GM06990 (cell line): Measurements from ENCODE around the gene PDXP.
A peak's percentile ranks its signal among the peaks of the same experiment; 100 is the strongest.

Source experiments
- DNase-seq: peaks from one replicate; pipeline ENCODE4 v3.0.0-alpha.2; 2011; ENCODE audit not compliant: insufficient read length; ENCODE audit errors: extremely low read depth
- H3K27me3 ChIP-seq: replicated peaks from 2 replicates; pipeline ENCODE4 v1.6.0; 2011; ENCODE audit warnings: low read length; ENCODE audit not compliant: control insufficient read depth, insufficient read depth
- H3K36me3 ChIP-seq: 2 replicates; pipeline ENCODE4 v1.5.1; 2011; ENCODE audit warnings: low read length; ENCODE audit not compliant: control insufficient read depth, insufficient read depth
- H3K4me3 ChIP-seq: replicated peaks from 2 replicates; pipeline ENCODE4 v1.5.1; 2011; ENCODE audit warnings: low read depth, mild to moderate bottlenecking, control low read depth, low read length
- TF ChIP-seq, protein P1 (sequence below): IDR thresholded peaks from 2 replicates; pipeline ENCODE4 v1.5.1; 2011; ENCODE audit warnings: low read length, control low read depth, mild to moderate bottlenecking, inconsistent platforms; ENCODE audit not compliant: insufficient read depth, poor library complexity, severe bottlenecking

The PDXP gene

DNA sequence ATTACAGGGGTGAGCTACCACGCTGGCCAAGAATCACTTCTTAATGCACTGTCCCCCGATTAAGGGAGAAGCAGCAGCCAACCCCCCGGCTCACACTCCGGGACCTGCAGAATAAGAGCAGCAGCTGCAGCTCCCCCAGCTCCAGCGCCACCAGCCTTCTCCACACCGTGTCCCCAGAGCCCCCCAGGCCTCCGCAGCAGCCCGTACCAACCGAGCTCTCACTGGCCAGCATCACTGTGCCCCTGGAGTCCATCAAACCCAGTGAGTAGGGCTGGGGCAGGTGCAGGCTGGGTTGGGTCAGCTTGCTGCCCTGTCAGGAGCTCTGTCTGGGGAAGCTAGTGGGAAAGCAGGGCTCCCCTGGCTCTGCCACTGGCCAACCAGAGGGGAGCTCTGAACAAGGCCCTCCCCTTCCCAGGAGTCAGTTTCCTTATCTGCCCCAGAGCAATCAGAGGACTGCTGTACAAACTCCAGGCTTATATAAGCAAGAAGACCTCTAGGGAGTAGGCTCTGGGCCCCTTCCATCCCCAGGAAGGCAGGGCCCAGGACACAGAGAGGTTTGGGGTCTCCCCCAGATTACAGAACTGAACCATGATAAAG is 27.6 kb upstream of the PDXP start:
- Histone ChIP-seq H3K27me3 (no peaks in the 10 kb centered on the region), H3K4me3 (no peak overlapping the region), H3K36me3 (peaks cover 21% of the 10 kb centered on the region)
- TF ChIP-seq, protein P1, sequence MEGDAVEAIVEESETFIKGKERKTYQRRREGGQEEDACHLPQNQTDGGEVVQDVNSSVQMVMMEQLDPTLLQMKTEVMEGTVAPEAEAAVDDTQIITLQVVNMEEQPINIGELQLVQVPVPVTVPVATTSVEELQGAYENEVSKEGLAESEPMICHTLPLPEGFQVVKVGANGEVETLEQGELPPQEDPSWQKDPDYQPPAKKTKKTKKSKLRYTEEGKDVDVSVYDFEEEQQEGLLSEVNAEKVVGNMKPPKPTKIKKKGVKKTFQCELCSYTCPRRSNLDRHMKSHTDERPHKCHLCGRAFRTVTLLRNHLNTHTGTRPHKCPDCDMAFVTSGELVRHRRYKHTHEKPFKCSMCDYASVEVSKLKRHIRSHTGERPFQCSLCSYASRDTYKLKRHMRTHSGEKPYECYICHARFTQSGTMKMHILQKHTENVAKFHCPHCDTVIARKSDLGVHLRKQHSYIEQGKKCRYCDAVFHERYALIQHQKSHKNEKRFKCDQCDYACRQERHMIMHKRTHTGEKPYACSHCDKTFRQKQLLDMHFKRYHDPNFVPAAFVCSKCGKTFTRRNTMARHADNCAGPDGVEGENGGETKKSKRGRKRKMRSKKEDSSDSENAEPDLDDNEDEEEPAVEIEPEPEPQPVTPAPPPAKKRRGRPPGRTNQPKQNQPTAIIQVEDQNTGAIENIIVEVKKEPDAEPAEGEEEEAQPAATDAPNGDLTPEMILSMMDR = no peak
- DNase-seq = no peak

DNA sequence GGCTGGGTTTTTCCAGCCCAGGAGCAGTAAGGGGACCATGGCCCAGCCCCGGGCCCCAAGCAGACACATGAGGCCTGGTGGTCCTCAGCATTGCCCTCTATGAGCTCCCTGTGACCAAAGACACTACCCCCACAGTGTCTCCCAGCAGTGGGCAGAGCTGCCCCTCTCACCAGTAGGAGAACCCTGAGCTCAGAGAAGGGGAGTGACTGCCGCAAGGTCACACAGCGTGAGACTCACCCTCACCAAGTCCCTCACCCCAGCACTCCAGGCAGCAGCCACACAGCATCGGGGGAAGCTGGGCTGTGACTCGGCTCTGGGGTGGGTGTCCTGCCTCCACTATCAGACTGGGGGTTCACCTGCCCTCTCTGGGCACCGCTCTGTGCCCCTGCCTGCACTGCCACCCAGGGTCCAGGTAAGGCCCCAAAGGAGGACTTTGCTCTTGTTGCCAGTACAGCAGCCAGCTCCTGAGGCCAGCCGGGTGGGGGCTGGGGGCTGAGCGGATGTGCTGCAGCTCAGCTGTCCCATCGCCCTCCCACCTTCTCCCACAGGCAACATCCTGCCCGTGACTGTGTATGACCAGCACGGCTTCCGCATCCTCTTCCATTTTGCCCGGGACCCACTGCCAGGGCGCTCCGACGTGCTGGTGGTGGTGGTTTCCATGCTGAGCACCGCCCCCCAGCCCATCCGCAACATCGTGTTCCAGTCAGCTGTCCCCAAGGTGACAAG is 26.9 kb upstream of the PDXP start:
- Histone ChIP-seq H3K4me3 (no peak overlapping the region), H3K27me3 (no peaks in the 10 kb centered on the region), H3K36me3 (peaks cover 21% of the 10 kb centered on the region)
- DNase-seq = no peak
- TF ChIP-seq, protein P1 = no peak

DNA sequence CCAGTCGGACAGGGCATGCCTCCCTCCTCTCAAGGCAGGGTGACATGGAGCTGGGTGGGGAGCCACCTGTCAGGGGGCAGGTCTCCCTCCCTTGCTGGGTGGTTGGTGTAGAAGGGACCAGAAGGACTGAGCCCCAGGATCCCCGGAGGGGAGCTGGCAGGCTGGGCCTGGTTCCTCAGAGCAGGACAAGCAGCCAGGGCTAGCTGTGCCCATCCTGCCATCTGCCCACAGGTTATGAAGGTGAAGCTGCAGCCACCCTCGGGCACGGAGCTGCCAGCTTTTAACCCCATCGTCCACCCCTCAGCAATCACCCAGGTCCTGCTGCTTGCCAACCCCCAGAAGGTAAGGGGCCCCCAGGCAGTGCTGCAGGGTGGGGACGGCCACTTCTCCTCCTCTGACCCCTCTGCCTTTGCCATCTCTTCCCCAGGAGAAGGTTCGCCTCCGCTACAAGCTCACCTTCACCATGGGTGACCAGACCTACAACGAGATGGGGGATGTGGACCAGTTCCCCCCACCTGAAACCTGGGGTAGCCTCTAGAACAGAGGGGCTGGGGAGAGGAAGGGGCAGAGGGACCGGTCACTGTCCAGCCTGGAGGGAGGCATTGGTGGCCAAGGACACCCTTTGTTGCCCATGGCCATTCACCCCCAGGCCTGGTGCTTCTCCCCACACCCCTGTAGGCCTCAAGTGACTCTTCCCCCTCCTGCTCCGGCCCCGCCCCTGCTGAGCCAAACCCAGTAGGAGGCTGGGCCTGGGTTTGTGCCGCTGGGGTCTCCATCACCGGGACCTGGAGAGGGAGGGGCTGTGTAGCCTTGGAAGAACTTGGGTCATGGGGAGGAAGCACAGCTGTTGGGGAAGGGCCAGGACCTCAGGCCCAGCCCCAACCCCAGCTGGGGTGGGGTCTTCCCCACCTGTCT is 26.1 kb upstream of the PDXP start:
- Histone ChIP-seq H3K36me3 (peaks cover 21% of the 10 kb centered on the region), H3K27me3 (no peaks in the 10 kb centered on the region), H3K4me3 (no peak overlapping the region)
- DNase-seq = no peak
- TF ChIP-seq, protein P1 = no peak

DNA sequence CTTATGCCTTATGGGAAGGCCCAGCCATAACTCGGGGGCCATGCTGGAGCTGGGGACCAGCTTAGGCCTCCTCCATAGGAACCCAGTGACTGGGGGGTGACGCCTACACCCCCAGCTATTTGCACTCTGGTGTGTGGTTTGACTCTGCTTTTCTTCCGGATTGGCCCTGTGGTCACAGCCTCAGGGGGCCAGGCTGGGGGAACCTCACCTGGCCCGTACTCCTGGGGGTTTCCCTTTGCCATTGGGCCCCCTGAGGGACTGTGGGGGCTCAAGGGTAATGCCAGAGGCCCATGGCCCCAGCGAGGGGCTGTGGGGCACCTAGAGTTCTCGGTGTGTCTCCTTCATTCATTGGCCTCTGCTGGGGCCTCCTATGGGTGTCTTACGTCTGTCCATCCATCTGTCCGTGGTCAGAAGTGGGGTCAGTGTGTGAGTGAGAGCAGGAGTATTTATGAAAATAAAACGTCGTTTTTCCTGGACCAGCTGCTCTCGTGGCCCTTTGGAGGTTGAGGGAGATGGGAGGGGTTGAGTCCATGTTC is 25.4 kb upstream of the PDXP start:
- Histone ChIP-seq H3K4me3 (peak overlapping the region; percentile 15; the same call in 1 of the 2 replicates), H3K36me3 (peaks cover 21% of the 10 kb centered on the region), H3K27me3 (no peaks in the 10 kb centered on the region)
- TF ChIP-seq, protein P1 = no peak
- DNase-seq = peak; percentile 80

DNA sequence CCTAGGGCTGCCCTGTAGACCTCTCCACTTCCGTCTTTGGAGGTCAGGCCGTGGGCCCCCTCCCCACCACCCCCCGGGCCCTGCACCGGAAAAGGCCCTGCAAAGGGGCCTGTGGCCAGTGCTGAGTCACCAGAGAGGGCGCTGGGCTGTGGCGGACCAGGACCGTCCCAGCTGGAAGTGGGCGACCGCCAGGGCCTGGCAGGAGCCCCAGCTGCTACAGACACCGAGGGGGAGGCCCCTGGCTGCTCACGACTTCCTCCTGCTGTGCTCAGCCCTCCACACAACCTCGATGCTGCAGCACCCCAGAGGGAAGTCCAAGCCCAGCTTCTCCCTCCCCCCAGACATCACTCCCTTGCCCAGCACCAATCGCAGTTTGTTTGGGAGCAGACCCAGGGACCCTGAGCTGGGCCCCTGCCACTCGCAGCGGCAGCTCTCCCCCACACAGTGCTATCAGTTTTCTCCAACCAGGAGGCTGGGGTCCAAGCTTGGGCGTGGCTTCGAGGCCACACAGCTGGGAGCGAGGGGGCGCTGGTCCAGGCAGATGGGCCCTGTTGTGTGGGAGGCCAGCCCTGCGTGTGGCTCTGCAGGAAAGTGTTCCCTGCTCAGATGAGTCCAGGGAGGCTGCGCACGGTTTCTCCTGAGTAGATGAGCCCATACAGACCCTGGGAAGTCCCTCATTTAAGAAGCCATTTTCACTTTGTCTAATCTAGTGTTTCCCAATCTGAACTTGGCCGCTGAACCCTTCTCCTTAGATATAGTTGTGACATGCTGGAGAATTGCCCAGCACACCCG is 24.7 kb upstream of the PDXP start:
- H3K27me3 ChIP-seq = no peaks in the 10 kb centered on the region
- DNase-seq = peak; percentile 87
- peaks cover 19% of the 10 kb centered on the region for H3K36me3 ChIP-seq
- TF ChIP-seq, protein P1 = peak; percentile 31
- peak overlapping the region; percentile 34; the same call in 1 of the 2 replicates for H3K4me3 ChIP-seq
